ENCODE results near the gene RNF223. TPM values are rescaled to one million over a fixed set of nuclear protein-coding genes. Genes with fewer than 3 reads are reported as not detected.

RNF223 gene
- total RNA-seq, 4 donors from 2014 or later: not detected

- peak; percentile 63 to 64 for DNase-seq
- intact Hi-C loops (cut with DNase I): no loop called here
- no peak overlapping the region for H3K4me3 ChIP-seq (replicated peaks in 1 of 3)
- H3K36me3 ChIP-seq: no peaks in the 10 kb centered on the region
- TF ChIP-seq POLR2A (IDR thresholded peaks at IDR 0.05): no peak
- peak; percentile 64 to 96 (median 91) for TF ChIP-seq CTCF (IDR thresholded peaks at IDR 0.05)
- H3K27me3 ChIP-seq: no peaks in the 10 kb centered on the region
- H3K9me3 ChIP-seq: no peaks in the 10 kb centered on the region
- no peak overlapping the region for H3K27ac ChIP-seq
- 7 to 32% methylated on average over 19 to 21 of the region's 50 CpGs for WGBS, 2 donors
- peaks cover 6 to 22% of the 10 kb centered on the region in 2 donors for H3K4me1 ChIP-seq
These were observed 9.9 kb downstream of the RNF223 start for GRCh38 chr1:1063945-1064831.

GRCh38 chr1:1063261-1063944 lies 10.7 kb downstream of the RNF223 start:
- intact Hi-C loops (cut with DNase I): no loop called here
- 63 to 87% methylated on average over 8 to 9 of the region's 24 CpGs for WGBS, 2 donors
- Histone ChIP-seq H3K27ac (no peak overlapping the region), H3K9me3 (no peaks in the 10 kb centered on the region), H3K27me3 (no peaks in the 10 kb centered on the region), H3K4me3 (replicated peaks in 1 of 3) (no peak overlapping the region), H3K36me3 (no peaks in the 10 kb centered on the region), H3K4me1 (peaks cover 12 to 22% of the 10 kb centered on the region in 2 donors)
- no peak for TF ChIP-seq CTCF (IDR thresholded peaks at IDR 0.05)
- TF ChIP-seq POLR2A (IDR thresholded peaks at IDR 0.05): no peak
- DNase-seq: no peak

- H3K27me3 ChIP-seq: no peaks in the 10 kb centered on the region
- H3K36me3 ChIP-seq: no peaks in the 10 kb centered on the region
- H3K4me1 ChIP-seq: peaks cover 12 to 23% of the 10 kb centered on the region in 2 donors
- 40 to 43% methylated on average over 11 to 12 of the region's 29 CpGs for WGBS, 2 donors
- H3K27ac ChIP-seq: no peak overlapping the region
- intact Hi-C loops (cut with DNase I): no loop called here
- TF ChIP-seq POLR2A (IDR thresholded peaks at IDR 0.05): no peak
- TF ChIP-seq CTCF (IDR thresholded peaks at IDR 0.05): no peak
- no peak for DNase-seq
- H3K4me3 ChIP-seq (replicated peaks in 1 of 3): no peak overlapping the region
- H3K9me3 ChIP-seq: no peaks in the 10 kb centered on the region
These were observed 11.6 kb downstream of the RNF223 start for GRCh38 chr1:1062348-1063163.

- Histone ChIP-seq H3K9me3 (no peaks in the 10 kb centered on the region), H3K27ac (no peak overlapping the region), H3K4me3 (replicated peaks in 1 of 3) (no peak overlapping the region), H3K36me3 (no peaks in the 10 kb centered on the region), H3K27me3 (no peaks in the 10 kb centered on the region), H3K4me1 (peaks cover 12 to 23% of the 10 kb centered on the region in 2 donors)
- intact Hi-C loops (cut with DNase I): no loop called here
- no peak for DNase-seq
- no peak for TF ChIP-seq CTCF (IDR thresholded peaks at IDR 0.05)
- TF ChIP-seq POLR2A (IDR thresholded peaks at IDR 0.05): no peak
- 65 to 77% methylated on average over 11 to 12 of the region's 18 CpGs for WGBS, 2 donors
These were observed 12.3 kb downstream of the RNF223 start for GRCh38 chr1:1061682-1062345.

Measured in thyroid gland (tissue), 4 donors.